GM12891 (cell line): ENCODE data around the gene MET.
"Not testable (repeated sequence)": the region's sequence is repeated elsewhere in the genome, so short reads cannot be mapped to it uniquely, and the experiment has no call there.

Source experiments
- DNase-seq: peaks from one replicate; pipeline ENCODE4 v3.0.0; 2011; ENCODE audit warnings: low spot score; ENCODE audit not compliant: insufficient read length
- FAIRE-seq: peaks from 2 replicates; lab custom pipeline; 2011; peaks lifted over from hg19 to GRCh38; lab: Jason Lieb, UNC
- PAX5 ChIP-seq: IDR thresholded peaks from 2 replicates; pipeline ENCODE4 v1.6.1; 2011; ENCODE audit warnings: low read length, moderate library complexity, mild to moderate bottlenecking; ENCODE audit not compliant: insufficient read depth, severe bottlenecking
- POLR2A ChIP-seq: IDR thresholded peaks from 2 replicates; pipeline ENCODE4 v1.6.1; 2011; ENCODE audit warnings: low read depth, low read length, control low read depth
- POLR2AphosphoS5 ChIP-seq: IDR thresholded peaks from 2 replicates; pipeline ENCODE4 v1.6.1; 2011; ENCODE audit warnings: low read depth, low read length, control low read depth
- POU2F2 ChIP-seq: IDR thresholded peaks from 2 replicates; pipeline ENCODE4 v1.6.1; 2011; ENCODE audit warnings: low read depth, mild to moderate bottlenecking, control low read depth, low read length, moderate library complexity
- SPI1 ChIP-seq: IDR thresholded peaks from 2 replicates; pipeline ENCODE4 v1.6.1; 2011; ENCODE audit warnings: low read depth, low read length, control low read depth
- TAF1 ChIP-seq: IDR thresholded peaks from 2 replicates; pipeline ENCODE4 v1.6.1; 2011; ENCODE audit warnings: low read depth, low read length, control low read depth

Gene MET

GRCh38 chr7:116641551-116642153 lies 30.3 kb upstream of the MET start:
- TF ChIP-seq SPI1 = no peak
- TF ChIP-seq PAX5 = no peak
- no peak for TF ChIP-seq POLR2AphosphoS5
- no peak for TF ChIP-seq TAF1
- TF ChIP-seq POLR2A = no peak
- TF ChIP-seq POU2F2 = no peak
- DNase-seq (no peak), FAIRE-seq (no peak)

GRCh38 chr7:116643148-116643547 lies 28.8 kb upstream of the MET start:
- FAIRE-seq, DNase-seq: not testable (repeated sequence)

GRCh38 chr7:116644628-116645027 lies 27.4 kb upstream of the MET start:
- no peak for TF ChIP-seq POLR2AphosphoS5
- TF ChIP-seq POLR2A = no peak
- TF ChIP-seq PAX5 = no peak
- no peak for TF ChIP-seq TAF1
- TF ChIP-seq SPI1 = no peak
- TF ChIP-seq POU2F2 = no peak
- DNase-seq (no peak), FAIRE-seq (no peak)

GRCh38 chr7:116647290-116647689 lies 24.7 kb upstream of the MET start:
- DNase-seq = no peak
- TF ChIP-seq POLR2AphosphoS5 = no peak
- TF ChIP-seq SPI1 = no peak
- TF ChIP-seq POU2F2 = no peak
- TF ChIP-seq PAX5 = no peak
- no peak for TF ChIP-seq TAF1
- no peak for TF ChIP-seq POLR2A
- FAIRE-seq = no peak

GRCh38 chr7:116647861-116648260 lies 24.1 kb upstream of the MET start:
- FAIRE-seq (no peak), DNase-seq (no peak)
- TF ChIP-seq POU2F2 (no peak), TAF1 (no peak), SPI1 (no peak), POLR2AphosphoS5 (no peak), PAX5 (no peak), POLR2A (no peak)

- DNase-seq (no peak), FAIRE-seq (no peak)
- TF ChIP-seq POLR2A (no peak), POLR2AphosphoS5 (no peak), POU2F2 (no peak), TAF1 (no peak), SPI1 (no peak), PAX5 (no peak)
These were observed 21.6 kb upstream of the MET start for GRCh38 chr7:116650436-116650835.

- DNase-seq (no peak), FAIRE-seq (no peak)
- TF ChIP-seq SPI1 (no peak), TAF1 (no peak), POU2F2 (no peak), POLR2A (no peak), PAX5 (no peak), POLR2AphosphoS5 (no peak)
These were observed 19.2 kb upstream of the MET start for GRCh38 chr7:116652793-116653192.

- no peak for FAIRE-seq
- TF ChIP-seq TAF1 (no peak), PAX5 (no peak), POLR2AphosphoS5 (no peak), SPI1 (no peak), POLR2A (no peak), POU2F2 (no peak)
- no peak for DNase-seq
These were observed 18.8 kb upstream of the MET start for GRCh38 chr7:116653204-116653603.

GRCh38 chr7:116653646-116654045 lies 18.4 kb upstream of the MET start:
- FAIRE-seq = no peak
- DNase-seq = no peak
- TF ChIP-seq TAF1 (no peak), SPI1 (no peak), POLR2A (no peak), PAX5 (no peak), POU2F2 (no peak), POLR2AphosphoS5 (no peak)

GRCh38 chr7:116659248-116659647 lies 12.7 kb upstream of the MET start:
- not testable (repeated sequence) for FAIRE-seq, DNase-seq

- TF ChIP-seq TAF1 (no peak), PAX5 (no peak), POLR2A (no peak), POU2F2 (no peak), SPI1 (no peak), POLR2AphosphoS5 (no peak)
- FAIRE-seq = no peak
- DNase-seq = no peak
These were observed 10.1 kb upstream of the MET start for GRCh38 chr7:116661865-116662264.
